Liver (tissue), 9 donors: ENCODE data around the gene CAP1. TPM values are rescaled to one million over a fixed set of nuclear protein-coding genes. Genes with fewer than 3 reads are reported as not detected.

ENCODE experiments used
- DNase-seq: peaks from one replicate; pipeline ENCODE4 v3.0.0-alpha.2; 2017; ENCODE audit warnings: low spot score
- H3K27ac ChIP-seq, 2 donors: one replicate each; pipeline ENCODE4 v1.7.0; 2013; ENCODE audit warnings: inconsistent platforms in 2 of 2, low read length in 2 of 2, control low read depth in 1 of 2, low read depth in 1 of 2, mild to moderate bottlenecking in 1 of 2
- H3K27me3 ChIP-seq, 4 donors: one replicate each; pipeline versions ENCODE4 v1.6.1 to v1.7.0; 2013; ENCODE audit warnings: low read length in 3 of 4, inconsistent platforms in 1 of 4, mild to moderate bottlenecking in 1 of 4, moderate library complexity in 1 of 4; ENCODE audit not compliant: control insufficient read depth in 4 of 4, insufficient read depth in 4 of 4
- H3K36me3 ChIP-seq, 4 donors: one replicate each; pipeline versions ENCODE4 v1.6.1 to v1.7.0; 2013; ENCODE audit warnings: low read length in 3 of 4, mild to moderate bottlenecking in 3 of 4, low read depth in 1 of 4, moderate library complexity in 1 of 4; ENCODE audit not compliant: control insufficient read depth in 4 of 4, insufficient read depth in 3 of 4
- H3K4me1 ChIP-seq, 4 donors: one replicate each; pipeline versions ENCODE4 v1.6.1 to v1.7.0; 2013; ENCODE audit warnings: low read length in 3 of 4, mild to moderate bottlenecking in 3 of 4, moderate library complexity in 1 of 4; ENCODE audit not compliant: control insufficient read depth in 4 of 4, insufficient read depth in 4 of 4
- H3K4me3 ChIP-seq, 3 donors: one replicate each; pipeline versions ENCODE4 v1.6.1 to v1.7.0; 2013; ENCODE audit warnings: low read length in 3 of 3, control low read depth in 1 of 3, low read depth in 1 of 3, mild to moderate bottlenecking in 1 of 3
- H3K9ac ChIP-seq, 2 donors: one replicate each; pipeline ENCODE4 v1.7.0; 2013; ENCODE audit warnings: low read length in 2 of 2, mild to moderate bottlenecking in 2 of 2, moderate library complexity in 2 of 2, control low read depth in 1 of 2, low read depth in 1 of 2
- H3K9me3 ChIP-seq, 4 donors: one replicate each; pipeline versions ENCODE4 v1.6.1 to v1.7.0; 2013; ENCODE audit warnings: low read length in 3 of 4; ENCODE audit not compliant: control insufficient read depth in 4 of 4
- ATF3 ChIP-seq: IDR thresholded peaks from 2 replicates; pipeline ENCODE4 v1.6.1; 2016; ENCODE audit warnings: antibody characterized with exemption
- CTCF ChIP-seq: fragments of 150-350 bp; IDR thresholded peaks from 2 replicates; pipeline ENCODE4 v1.5.1; 2017; ENCODE audit warnings: improper control_type of control experiment, low read depth, low read length; ENCODE audit not compliant: missing input control
- EGR1 ChIP-seq, 2 donors: IDR thresholded peaks; 2 replicates each; pipeline ENCODE4 v1.6.1; 2016 to 2018; ENCODE audit warnings: antibody characterized with exemption in 2 of 2, low read depth in 2 of 2
- FOXA1 ChIP-seq: IDR thresholded peaks from 2 replicates; pipeline ENCODE4 v1.6.1; 2016; ENCODE audit warnings: antibody characterized with exemption
- FOXA2 ChIP-seq: IDR thresholded peaks from 2 replicates; pipeline ENCODE4 v1.6.1; 2016; ENCODE audit warnings: antibody characterized with exemption
- GABPA ChIP-seq, 2 donors: IDR thresholded peaks in 1 of 2; conservative IDR thresholded peaks in 1 of 2; 2 replicates each; pipeline ENCODE4 v1.6.1; 2016; ENCODE audit warnings: antibody characterized with exemption in 2 of 2, mild to moderate bottlenecking in 1 of 2, moderate library complexity in 1 of 2
- HNF4A ChIP-seq, 2 donors: conservative IDR thresholded peaks; 2 replicates each; pipeline ENCODE4 v1.6.1; 2016; ENCODE audit warnings: antibody characterized with exemption in 2 of 2, mild to moderate bottlenecking in 2 of 2
- HNF4G ChIP-seq: IDR thresholded peaks from 2 replicates; pipeline ENCODE4 v1.6.1; 2016; ENCODE audit warnings: antibody characterized with exemption
- JUND ChIP-seq, 2 donors: IDR thresholded peaks; 2 replicates each; pipeline ENCODE4 v1.6.1; 2016; ENCODE audit warnings: antibody characterized with exemption in 2 of 2
- MAX ChIP-seq: IDR thresholded peaks from 2 replicates; pipeline ENCODE4 v1.6.1; 2016; ENCODE audit warnings: antibody characterized with exemption
- NR2F2 ChIP-seq: IDR thresholded peaks from 2 replicates; pipeline ENCODE4 v1.6.1; 2016; ENCODE audit warnings: antibody characterized with exemption
- RAD21 ChIP-seq, 2 donors: IDR thresholded peaks; 2 replicates each; pipeline ENCODE4 v1.6.1; 2016; ENCODE audit warnings: antibody characterized with exemption in 2 of 2, mild to moderate bottlenecking in 2 of 2
- REST ChIP-seq: IDR thresholded peaks from 2 replicates; pipeline ENCODE4 v1.6.1; 2016; ENCODE audit warnings: antibody characterized with exemption, mild to moderate bottlenecking
- RXRA ChIP-seq, 2 donors: IDR thresholded peaks; 2 replicates each; pipeline ENCODE4 v1.6.1; 2017 to 2018; ENCODE audit warnings: antibody characterized with exemption in 2 of 2, mild to moderate bottlenecking in 1 of 2
- SP1 ChIP-seq: IDR thresholded peaks from 2 replicates; pipeline ENCODE4 v1.6.1; 2018; ENCODE audit warnings: antibody characterized with exemption, mild to moderate bottlenecking
- TAF1 ChIP-seq: conservative IDR thresholded peaks from 2 replicates; pipeline ENCODE4 v1.6.1; 2016; ENCODE audit warnings: antibody characterized with exemption, mild to moderate bottlenecking
- YY1 ChIP-seq: IDR thresholded peaks from 2 replicates; pipeline ENCODE4 v1.6.1; 2016; ENCODE audit warnings: antibody characterized with exemption, mild to moderate bottlenecking
- ZBTB33 ChIP-seq: IDR thresholded peaks from 2 replicates; pipeline ENCODE4 v1.6.1; 2016; ENCODE audit warnings: antibody characterized with exemption
- WGBS: extraction: QIAGEN DNeasy Blood & Tissue Kit; methylation state at CpG from one replicate; pipeline ENCODE4 v1.1.7; 2013; 5-methylcytosine and 5-hydroxymethylcytosine counted together
- polyA plus RNA-seq, 2 donors: library from polyadenylated mRNA; stranded (reverse) in 1 of 2; unstranded in 1 of 2; fragments of 200-250 nt in 1 of 2; fragments of >200 nt in 1 of 2; fragmentation: Nextera tagmentation in 1 of 2; extraction: Ambion mirVana in 1 of 2; gene quantifications; one replicate each; pipeline versions ENCODE4 v1.2.1 to v1.2.3, GENCODE V29; 2013 to 2015
- total RNA-seq, 2 donors: library from RNA; depleted of rRNA; stranded (reverse); fragments of >200 nt; gene quantifications; one replicate each; pipeline ENCODE4 v1.2.3, GENCODE V29; 2014
- donor health status: healthy.
- donor health status: healthy.
- donor health status: healthy.
- donor health status: healthy.
- donor health status: healthy.

The CAP1 gene
- total and polyA plus RNA-seq, 4 donors: 75.5 to 105 (median 84.6) TPM

GRCh38 chr1:40120128-40120527 lies 79.6 kb downstream of the CAP1 start:
- no peaks in the 10 kb centered on the region for H3K27me3 ChIP-seq
- no peak overlapping the region for H3K27ac ChIP-seq
- no peaks in the 10 kb centered on the region for H3K9me3 ChIP-seq
- H3K4me1 ChIP-seq: no peaks in the 10 kb centered on the region
- no peak overlapping the region for H3K4me3 ChIP-seq
- TF ChIP-seq HNF4G (no peak), EGR1 (IDR thresholded peaks at IDR 0.05; ENCODE audit: low read depth in 2 of 2) (no peak), JUND (IDR thresholded peaks at IDR 0.05) (no peak), FOXA1 (no peak), YY1 (no peak), RXRA (IDR thresholded peaks at IDR 0.05) (no peak), CTCF (no peak), FOXA2 (no peak), ATF3 (no peak), REST (no peak), HNF4A (conservative IDR thresholded peaks at IDR 0.05) (no peak), SP1 (no peak), ZBTB33 (no peak), GABPA (IDR thresholded peaks at IDR 0.05 in 1 of 2, conservative IDR thresholded peaks at IDR 0.05 in 1 of 2) (no peak), MAX (no peak), NR2F2 (no peak), TAF1 (no peak), RAD21 (IDR thresholded peaks at IDR 0.05) (no peak)
- H3K36me3 ChIP-seq: no peaks in the 10 kb centered on the region
- H3K9ac ChIP-seq: no peak overlapping the region
- WGBS: 81% methylated on average over 7 of the region's 7 CpGs
- no peak for DNase-seq

Other genes with a start within 250 kb of the CAP1 start
- gene TRIT1, start 157.2 kb upstream of the CAP1 start, total RNA-seq: 10 to 100 TPM in 1 of 2 donors, 1 to 10 TPM in 1; 9.3 to 11.2 TPM
- 1 to 10 TPM; 4.5 to 5.0 TPM for gene TRIT1, start 157.2 kb upstream of the CAP1 start, polyA plus RNA-seq
- gene MYCL, start 138.8 kb upstream of the CAP1 start, total RNA-seq: 1 to 10 TPM; 1.8 to 6.6 TPM
- 1 to 10 TPM; 2.4 to 2.6 TPM for gene MYCL, start 138.8 kb upstream of the CAP1 start, polyA plus RNA-seq
- gene MFSD2A, start 85.6 kb upstream of the CAP1 start, total RNA-seq: 100 to 1,000 TPM in 1 of 2 donors, under 1 TPM in 1; 0.37 to 294 TPM
- 100 to 1,000 TPM in 1 of 2 donors, 10 to 100 TPM in 1; 84.3 to 257 TPM for gene MFSD2A, start 85.6 kb upstream of the CAP1 start, polyA plus RNA-seq
- 10 to 100 TPM; 20.3 to 46.8 TPM for gene PPT1, start 56.5 kb downstream of the CAP1 start, total RNA-seq
- 10 to 100 TPM; 15.4 to 33.9 TPM for gene PPT1, start 56.5 kb downstream of the CAP1 start, polyA plus RNA-seq
- gene RLF, start 120.7 kb downstream of the CAP1 start, total RNA-seq: 10 to 100 TPM; 10.2 to 13.4 TPM
- gene RLF, start 120.7 kb downstream of the CAP1 start, polyA plus RNA-seq: 1 to 10 TPM; 1.7 to 2.5 TPM
- gene TMCO2, start 207.2 kb downstream of the CAP1 start, total RNA-seq: not detected
- gene TMCO2, start 207.2 kb downstream of the CAP1 start, polyA plus RNA-seq: not detected
- 10 to 100 TPM; 24.4 to 40.1 TPM for gene ZMPSTE24, start 217.5 kb downstream of the CAP1 start, total RNA-seq
- gene ZMPSTE24, start 217.5 kb downstream of the CAP1 start, polyA plus RNA-seq: 10 to 100 TPM; 17.3 to 20.8 TPM